ENCODE data around the gene YPEL2. TPM values are rescaled to one million over a fixed set of nuclear protein-coding genes. Genes with fewer than 3 reads are reported as not detected.
A peak's percentile ranks its signal among the peaks of the same experiment; 100 is the strongest.
"Not testable (repeated sequence)": the region's sequence is repeated elsewhere in the genome, so short reads cannot be mapped to it uniquely, and the experiment has no call there.

Gene YPEL2
- total RNA-seq, 2 donors from 2014 or later, result 23.6 to 44.0 TPM

- Mint-ChIP-seq H3K4me3 (no peak overlapping the region), H3K27ac (no peak overlapping the region), H3K36me3 (ENCODE audit: low read depth) (no peaks in the 10 kb centered on the region), H3K4me1 (peaks cover 4% of the 10 kb centered on the region), H3K27me3 (peaks cover 1% of the 10 kb centered on the region)
- H3K9me3 ChIP-seq (ENCODE audit: control insufficient read depth, low read length, poor library complexity, severe bottlenecking), result no peaks in the 10 kb centered on the region
- ATAC-seq (peak; percentile 98), DNase-seq (peak in 1 of 3 donors; percentile 15)
These were observed 20.4 kb upstream of the YPEL2 start for GRCh38 chr17:59311051-59311468.

GRCh38 chr17:59311521-59311920, 19.9 kb upstream of the YPEL2 start:
- not testable (repeated sequence) for H3K27ac Mint-ChIP-seq; H3K4me1 Mint-ChIP-seq; H3K36me3 Mint-ChIP-seq (ENCODE audit: low read depth); H3K9me3 ChIP-seq (ENCODE audit: control insufficient read depth, low read length, poor library complexity, severe bottlenecking); H3K27me3 Mint-ChIP-seq; ATAC-seq; DNase-seq; H3K4me3 Mint-ChIP-seq

- no peak for DNase-seq
- Mint-ChIP-seq H3K27ac (no peak overlapping the region), H3K4me1 (peaks cover 3% of the 10 kb centered on the region), H3K27me3 (no peaks in the 10 kb centered on the region), H3K4me3 (no peak overlapping the region), H3K36me3 (ENCODE audit: low read depth) (no peaks in the 10 kb centered on the region)
- no peak for ATAC-seq
- H3K9me3 ChIP-seq (ENCODE audit: control insufficient read depth, low read length, poor library complexity, severe bottlenecking), result no peaks in the 10 kb centered on the region
These were observed 15.6 kb upstream of the YPEL2 start for GRCh38 chr17:59315866-59316265.

GRCh38 chr17:59327121-59327980, 4.1 kb upstream of the YPEL2 start:
- DNase-seq (no peak), ATAC-seq (no peak)
- no peaks in the 10 kb centered on the region for H3K9me3 ChIP-seq (ENCODE audit: control insufficient read depth, low read length, poor library complexity, severe bottlenecking)
- peaks cover 32% of the 10 kb centered on the region for H3K4me1 Mint-ChIP-seq
- peak overlapping the region; percentile 70 for H3K4me3 Mint-ChIP-seq
- H3K27ac Mint-ChIP-seq, result peak overlapping the region; percentile 93
- H3K27me3 Mint-ChIP-seq, result no peaks in the 10 kb centered on the region
- no peaks in the 10 kb centered on the region for H3K36me3 Mint-ChIP-seq (ENCODE audit: low read depth)

GRCh38 chr17:59327981-59328290, 3.5 kb upstream of the YPEL2 start:
- Mint-ChIP-seq H3K27ac (peak overlapping the region; percentile 93), H3K4me1 (peaks cover 34% of the 10 kb centered on the region), H3K4me3 (no peak overlapping the region), H3K36me3 (ENCODE audit: low read depth) (no peaks in the 10 kb centered on the region), H3K27me3 (no peaks in the 10 kb centered on the region)
- H3K9me3 ChIP-seq (ENCODE audit: control insufficient read depth, low read length, poor library complexity, severe bottlenecking), result no peaks in the 10 kb centered on the region
- DNase-seq (no peak), ATAC-seq (no peak)

GRCh38 chr17:59328601-59329000, 2.9 kb upstream of the YPEL2 start:
- Mint-ChIP-seq H3K4me3 (no peak overlapping the region), H3K4me1 (peaks cover 37% of the 10 kb centered on the region), H3K27ac (peak overlapping the region; percentile 93), H3K36me3 (ENCODE audit: low read depth) (no peaks in the 10 kb centered on the region), H3K27me3 (no peaks in the 10 kb centered on the region)
- DNase-seq (no peak), ATAC-seq (no peak)
- H3K9me3 ChIP-seq (ENCODE audit: control insufficient read depth, low read length, poor library complexity, severe bottlenecking), result no peaks in the 10 kb centered on the region

GRCh38 chr17:59329176-59330052, 2.0 kb upstream of the YPEL2 start:
- H3K9me3 ChIP-seq (ENCODE audit: control insufficient read depth, low read length, poor library complexity, severe bottlenecking), result no peaks in the 10 kb centered on the region
- peak overlapping the region; percentile 93 for H3K27ac Mint-ChIP-seq
- H3K36me3 Mint-ChIP-seq (ENCODE audit: low read depth), result no peaks in the 10 kb centered on the region
- H3K27me3 Mint-ChIP-seq, result no peaks in the 10 kb centered on the region
- peak in 2 of 3 donors; percentile 21 to 24 for DNase-seq
- peaks cover 43% of the 10 kb centered on the region for H3K4me1 Mint-ChIP-seq
- ATAC-seq, result peak; percentile 60
- peak overlapping the region; percentile 63 for H3K4me3 Mint-ChIP-seq

GRCh38 chr17:59330053-59330942, 1.2 kb upstream of the YPEL2 start:
- H3K4me3 Mint-ChIP-seq, result peak overlapping the region; percentile 71
- H3K4me1 Mint-ChIP-seq, result peaks cover 49% of the 10 kb centered on the region
- ATAC-seq, result no peak
- no peaks in the 10 kb centered on the region for H3K36me3 Mint-ChIP-seq (ENCODE audit: low read depth)
- no peaks in the 10 kb centered on the region for H3K9me3 ChIP-seq (ENCODE audit: control insufficient read depth, low read length, poor library complexity, severe bottlenecking)
- H3K27me3 Mint-ChIP-seq, result no peaks in the 10 kb centered on the region
- H3K27ac Mint-ChIP-seq, result peak overlapping the region; percentile 93
- DNase-seq, result no peak

- Mint-ChIP-seq H3K4me3 (peak overlapping the region; percentile 91), H3K27me3 (no peaks in the 10 kb centered on the region), H3K27ac (peak overlapping the region; percentile 83), H3K36me3 (ENCODE audit: low read depth) (no peaks in the 10 kb centered on the region), H3K4me1 (peaks cover 59% of the 10 kb centered on the region)
- ATAC-seq (no peak), DNase-seq (peak in 2 of 3 donors; percentile 18 to 19)
- no peaks in the 10 kb centered on the region for H3K9me3 ChIP-seq (ENCODE audit: control insufficient read depth, low read length, poor library complexity, severe bottlenecking)
These were observed 684 bp downstream of the YPEL2 start for GRCh38 chr17:59331929-59332748.

- Mint-ChIP-seq H3K36me3 (ENCODE audit: low read depth) (no peaks in the 10 kb centered on the region), H3K4me1 (peaks cover 55% of the 10 kb centered on the region), H3K27ac (peak overlapping the region; percentile 83), H3K27me3 (no peaks in the 10 kb centered on the region), H3K4me3 (peak overlapping the region; percentile 91)
- no peaks in the 10 kb centered on the region for H3K9me3 ChIP-seq (ENCODE audit: control insufficient read depth, low read length, poor library complexity, severe bottlenecking)
- ATAC-seq, result no peak
- no peak for DNase-seq
These were observed 1.4 kb downstream of the YPEL2 start for GRCh38 chr17:59332749-59333377.

- peak overlapping the region; percentile 9 for H3K4me3 Mint-ChIP-seq
- H3K36me3 Mint-ChIP-seq (ENCODE audit: low read depth), result no peaks in the 10 kb centered on the region
- no peaks in the 10 kb centered on the region for H3K27me3 Mint-ChIP-seq
- no peak for ATAC-seq
- no peaks in the 10 kb centered on the region for H3K9me3 ChIP-seq (ENCODE audit: control insufficient read depth, low read length, poor library complexity, severe bottlenecking)
- no peak for DNase-seq
- H3K4me1 Mint-ChIP-seq, result peaks cover 55% of the 10 kb centered on the region
- no peak overlapping the region for H3K27ac Mint-ChIP-seq
These were observed 2.4 kb downstream of the YPEL2 start for GRCh38 chr17:59333836-59334235.

GRCh38 chr17:59335685-59336084, 4.2 kb downstream of the YPEL2 start:
- Mint-ChIP-seq H3K27me3 (no peaks in the 10 kb centered on the region), H3K27ac (no peak overlapping the region), H3K4me1 (peaks cover 45% of the 10 kb centered on the region), H3K36me3 (ENCODE audit: low read depth) (no peaks in the 10 kb centered on the region), H3K4me3 (peak overlapping the region; percentile 41)
- DNase-seq (no peak), ATAC-seq (no peak)
- no peaks in the 10 kb centered on the region for H3K9me3 ChIP-seq (ENCODE audit: control insufficient read depth, low read length, poor library complexity, severe bottlenecking)

Data from T-helper 17 cell (primary cell).